K562 (cell line): Measurements from ENCODE around the gene NOA1. TPM values are rescaled to one million over a fixed set of nuclear protein-coding genes. Genes with fewer than 3 reads are reported as not detected.

Experiments
- CBX5 ChIP-seq: IDR thresholded peaks from 2 replicates; pipeline ENCODE4 v1.6.1; 2014; ENCODE audit warnings: low read depth, borderline replicate concordance
- MYC ChIP-seq, 2 experiments: fragments of 250-450 bp in 1 of 2; sonication (Bioruptor Pico) in 1 of 2; IDR thresholded peaks; 2 replicates each; pipeline versions ENCODE4 v1.5.1 to v1.6.1; 2012 to 2021; ENCODE audit warnings: low read depth in 2 of 2, borderline replicate concordance in 1 of 2, improper control_type of control experiment in 1 of 2, low read length in 1 of 2, mild to moderate bottlenecking in 1 of 2, moderate library complexity in 1 of 2
- NEUROD1 ChIP-seq: fragments of 150-350 bp; IDR thresholded peaks from 2 replicates; pipeline ENCODE4 v1.6.1; 2014; ENCODE audit warnings: borderline replicate concordance, low read length, low read depth; ENCODE audit not compliant: partially characterized antibody
- ZNF140 ChIP-seq: fragments of 250-450 bp; sonication (Bioruptor Pico); IDR thresholded peaks from 2 replicates; pipeline ENCODE4 v1.8.0; 2021; ENCODE audit warnings: moderate library complexity, mild to moderate bottlenecking, inconsistent platforms
- ZNF239 ChIP-seq: fragments of 250-450 bp; sonication (Bioruptor Pico); IDR thresholded peaks from 2 replicates; pipeline ENCODE4 v1.4.0; 2020; ENCODE audit warnings: mild to moderate bottlenecking
- polyA plus RNA-seq, 8 experiments: library from polyadenylated mRNA; depleted of rRNA in 4 of 8; stranded (reverse) in 5 of 8; unstranded in 3 of 8; fragments of >200 nt; fragmentation: Nextera tagmentation in 2 of 8; fragmentation: Illumina TruSeq in 1 of 8; extraction: Ambion mirVana in 2 of 8; extraction: Trizol in 1 of 8; gene quantifications; 2 replicates each; pipeline versions ENCODE4 v1.2.1 to v1.2.3, GENCODE V29; 2011 to 2014; ENCODE audit warnings: inconsistent platforms in 1 of 8, missing spikeins in 1 of 8
- total RNA-seq, 7 experiments: library from RNA; depleted of rRNA in 6 of 7; stranded (reverse); fragments of >200 nt in 6 of 7; fragmentation: Illumina TruSeq in 2 of 7; extraction: Trizol in 2 of 7; gene quantifications; 2 replicates each; pipeline versions ENCODE4 v1.2.1 to v1.2.3, GENCODE V29; 2011 to 2021; ENCODE audit warnings: low replicate concordance in 1 of 7
- TF ChIP-seq, protein P1 (sequence below): fragments of 450-650 bp; IDR thresholded peaks from 2 replicates; pipeline ENCODE4 v1.6.1; 2016; ENCODE audit warnings: mild to moderate bottlenecking, moderate library complexity
- TF ChIP-seq, protein P2 (sequence below): fragments of 450-650 bp; formaldehyde crosslinking; IDR thresholded peaks from 2 replicates; pipeline ENCODE4 v1.4.0; 2022; ENCODE audit warnings: missing genetic modification characterization
- TF ChIP-seq, protein P3 (sequence below): fragments of 450-650 bp; formaldehyde crosslinking; conservative IDR thresholded peaks from 2 replicates; pipeline ENCODE4 v1.4.0; 2022; ENCODE audit warnings: mild to moderate bottlenecking, missing genetic modification characterization

The NOA1 gene
- total and polyA plus RNA-seq, 9 of the 15 experiments (the other 6 are each of a cell fraction or from before 2014, with no cell fraction given) = 2.6 to 26.6 (median 16.7) TPM

DNA sequence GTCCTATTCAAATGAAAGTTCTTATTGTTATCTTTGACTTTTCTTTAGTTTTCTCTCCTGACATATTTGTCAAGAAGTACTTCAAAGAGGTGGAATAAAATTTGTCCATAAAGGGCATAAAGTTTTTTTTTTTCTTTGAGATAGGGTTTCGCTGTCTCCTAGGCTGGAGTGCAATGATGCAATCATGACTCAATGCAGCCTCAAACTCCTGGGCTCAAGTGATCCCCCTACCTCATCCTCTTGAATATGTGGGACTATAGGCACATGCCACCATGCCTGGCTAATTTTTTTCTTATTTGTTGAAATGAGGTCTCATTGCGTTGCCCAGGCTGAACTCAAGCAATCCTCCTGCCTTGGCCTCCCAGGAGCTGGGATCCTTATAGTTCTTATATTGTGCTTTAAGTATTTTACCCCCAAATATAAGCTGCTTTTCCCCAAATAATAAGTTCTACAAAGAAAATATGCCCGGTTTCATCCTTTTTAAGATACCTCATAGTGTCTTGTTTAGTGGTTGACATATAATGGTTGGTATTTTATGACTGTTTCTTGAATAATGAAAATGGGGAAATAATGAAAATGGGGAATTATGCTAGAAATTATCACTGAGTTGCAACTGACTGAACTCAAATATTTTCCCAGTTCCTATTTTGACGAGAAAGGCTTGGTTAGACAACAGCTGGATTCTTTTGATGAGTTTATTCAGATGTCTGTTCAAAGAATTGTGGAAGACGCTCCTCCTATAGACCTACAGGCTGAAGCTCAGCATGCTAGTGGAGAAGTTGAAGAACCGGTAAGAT is 12.9 kb upstream of the NOA1 start (continued):
- TF ChIP-seq, protein P1, sequence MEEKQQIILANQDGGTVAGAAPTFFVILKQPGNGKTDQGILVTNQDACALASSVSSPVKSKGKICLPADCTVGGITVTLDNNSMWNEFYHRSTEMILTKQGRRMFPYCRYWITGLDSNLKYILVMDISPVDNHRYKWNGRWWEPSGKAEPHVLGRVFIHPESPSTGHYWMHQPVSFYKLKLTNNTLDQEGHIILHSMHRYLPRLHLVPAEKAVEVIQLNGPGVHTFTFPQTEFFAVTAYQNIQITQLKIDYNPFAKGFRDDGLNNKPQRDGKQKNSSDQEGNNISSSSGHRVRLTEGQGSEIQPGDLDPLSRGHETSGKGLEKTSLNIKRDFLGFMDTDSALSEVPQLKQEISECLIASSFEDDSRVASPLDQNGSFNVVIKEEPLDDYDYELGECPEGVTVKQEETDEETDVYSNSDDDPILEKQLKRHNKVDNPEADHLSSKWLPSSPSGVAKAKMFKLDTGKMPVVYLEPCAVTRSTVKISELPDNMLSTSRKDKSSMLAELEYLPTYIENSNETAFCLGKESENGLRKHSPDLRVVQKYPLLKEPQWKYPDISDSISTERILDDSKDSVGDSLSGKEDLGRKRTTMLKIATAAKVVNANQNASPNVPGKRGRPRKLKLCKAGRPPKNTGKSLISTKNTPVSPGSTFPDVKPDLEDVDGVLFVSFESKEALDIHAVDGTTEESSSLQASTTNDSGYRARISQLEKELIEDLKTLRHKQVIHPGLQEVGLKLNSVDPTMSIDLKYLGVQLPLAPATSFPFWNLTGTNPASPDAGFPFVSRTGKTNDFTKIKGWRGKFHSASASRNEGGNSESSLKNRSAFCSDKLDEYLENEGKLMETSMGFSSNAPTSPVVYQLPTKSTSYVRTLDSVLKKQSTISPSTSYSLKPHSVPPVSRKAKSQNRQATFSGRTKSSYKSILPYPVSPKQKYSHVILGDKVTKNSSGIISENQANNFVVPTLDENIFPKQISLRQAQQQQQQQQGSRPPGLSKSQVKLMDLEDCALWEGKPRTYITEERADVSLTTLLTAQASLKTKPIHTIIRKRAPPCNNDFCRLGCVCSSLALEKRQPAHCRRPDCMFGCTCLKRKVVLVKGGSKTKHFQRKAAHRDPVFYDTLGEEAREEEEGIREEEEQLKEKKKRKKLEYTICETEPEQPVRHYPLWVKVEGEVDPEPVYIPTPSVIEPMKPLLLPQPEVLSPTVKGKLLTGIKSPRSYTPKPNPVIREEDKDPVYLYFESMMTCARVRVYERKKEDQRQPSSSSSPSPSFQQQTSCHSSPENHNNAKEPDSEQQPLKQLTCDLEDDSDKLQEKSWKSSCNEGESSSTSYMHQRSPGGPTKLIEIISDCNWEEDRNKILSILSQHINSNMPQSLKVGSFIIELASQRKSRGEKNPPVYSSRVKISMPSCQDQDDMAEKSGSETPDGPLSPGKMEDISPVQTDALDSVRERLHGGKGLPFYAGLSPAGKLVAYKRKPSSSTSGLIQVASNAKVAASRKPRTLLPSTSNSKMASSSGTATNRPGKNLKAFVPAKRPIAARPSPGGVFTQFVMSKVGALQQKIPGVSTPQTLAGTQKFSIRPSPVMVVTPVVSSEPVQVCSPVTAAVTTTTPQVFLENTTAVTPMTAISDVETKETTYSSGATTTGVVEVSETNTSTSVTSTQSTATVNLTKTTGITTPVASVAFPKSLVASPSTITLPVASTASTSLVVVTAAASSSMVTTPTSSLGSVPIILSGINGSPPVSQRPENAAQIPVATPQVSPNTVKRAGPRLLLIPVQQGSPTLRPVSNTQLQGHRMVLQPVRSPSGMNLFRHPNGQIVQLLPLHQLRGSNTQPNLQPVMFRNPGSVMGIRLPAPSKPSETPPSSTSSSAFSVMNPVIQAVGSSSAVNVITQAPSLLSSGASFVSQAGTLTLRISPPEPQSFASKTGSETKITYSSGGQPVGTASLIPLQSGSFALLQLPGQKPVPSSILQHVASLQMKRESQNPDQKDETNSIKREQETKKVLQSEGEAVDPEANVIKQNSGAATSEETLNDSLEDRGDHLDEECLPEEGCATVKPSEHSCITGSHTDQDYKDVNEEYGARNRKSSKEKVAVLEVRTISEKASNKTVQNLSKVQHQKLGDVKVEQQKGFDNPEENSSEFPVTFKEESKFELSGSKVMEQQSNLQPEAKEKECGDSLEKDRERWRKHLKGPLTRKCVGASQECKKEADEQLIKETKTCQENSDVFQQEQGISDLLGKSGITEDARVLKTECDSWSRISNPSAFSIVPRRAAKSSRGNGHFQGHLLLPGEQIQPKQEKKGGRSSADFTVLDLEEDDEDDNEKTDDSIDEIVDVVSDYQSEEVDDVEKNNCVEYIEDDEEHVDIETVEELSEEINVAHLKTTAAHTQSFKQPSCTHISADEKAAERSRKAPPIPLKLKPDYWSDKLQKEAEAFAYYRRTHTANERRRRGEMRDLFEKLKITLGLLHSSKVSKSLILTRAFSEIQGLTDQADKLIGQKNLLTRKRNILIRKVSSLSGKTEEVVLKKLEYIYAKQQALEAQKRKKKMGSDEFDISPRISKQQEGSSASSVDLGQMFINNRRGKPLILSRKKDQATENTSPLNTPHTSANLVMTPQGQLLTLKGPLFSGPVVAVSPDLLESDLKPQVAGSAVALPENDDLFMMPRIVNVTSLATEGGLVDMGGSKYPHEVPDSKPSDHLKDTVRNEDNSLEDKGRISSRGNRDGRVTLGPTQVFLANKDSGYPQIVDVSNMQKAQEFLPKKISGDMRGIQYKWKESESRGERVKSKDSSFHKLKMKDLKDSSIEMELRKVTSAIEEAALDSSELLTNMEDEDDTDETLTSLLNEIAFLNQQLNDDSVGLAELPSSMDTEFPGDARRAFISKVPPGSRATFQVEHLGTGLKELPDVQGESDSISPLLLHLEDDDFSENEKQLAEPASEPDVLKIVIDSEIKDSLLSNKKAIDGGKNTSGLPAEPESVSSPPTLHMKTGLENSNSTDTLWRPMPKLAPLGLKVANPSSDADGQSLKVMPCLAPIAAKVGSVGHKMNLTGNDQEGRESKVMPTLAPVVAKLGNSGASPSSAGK = peak; percentile 24; the same call in 1 of the 2 replicates
- no peak for TF ChIP-seq NEUROD1
- TF ChIP-seq, protein P2, sequence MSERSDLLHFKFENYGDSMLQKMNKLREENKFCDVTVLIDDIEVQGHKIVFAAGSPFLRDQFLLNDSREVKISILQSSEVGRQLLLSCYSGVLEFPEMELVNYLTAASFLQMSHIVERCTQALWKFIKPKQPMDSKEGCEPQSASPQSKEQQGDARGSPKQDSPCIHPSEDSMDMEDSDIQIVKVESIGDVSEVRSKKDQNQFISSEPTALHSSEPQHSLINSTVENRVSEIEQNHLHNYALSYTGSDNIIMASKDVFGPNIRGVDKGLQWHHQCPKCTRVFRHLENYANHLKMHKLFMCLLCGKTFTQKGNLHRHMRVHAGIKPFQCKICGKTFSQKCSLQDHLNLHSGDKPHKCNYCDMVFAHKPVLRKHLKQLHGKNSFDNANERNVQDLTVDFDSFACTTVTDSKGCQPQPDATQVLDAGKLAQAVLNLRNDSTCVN = no peak
- TF ChIP-seq, protein P3, sequence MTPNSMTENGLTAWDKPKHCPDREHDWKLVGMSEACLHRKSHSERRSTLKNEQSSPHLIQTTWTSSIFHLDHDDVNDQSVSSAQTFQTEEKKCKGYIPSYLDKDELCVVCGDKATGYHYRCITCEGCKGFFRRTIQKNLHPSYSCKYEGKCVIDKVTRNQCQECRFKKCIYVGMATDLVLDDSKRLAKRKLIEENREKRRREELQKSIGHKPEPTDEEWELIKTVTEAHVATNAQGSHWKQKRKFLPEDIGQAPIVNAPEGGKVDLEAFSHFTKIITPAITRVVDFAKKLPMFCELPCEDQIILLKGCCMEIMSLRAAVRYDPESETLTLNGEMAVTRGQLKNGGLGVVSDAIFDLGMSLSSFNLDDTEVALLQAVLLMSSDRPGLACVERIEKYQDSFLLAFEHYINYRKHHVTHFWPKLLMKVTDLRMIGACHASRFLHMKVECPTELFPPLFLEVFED (CRISPR knock-in tag) = no peak
- no peak for TF ChIP-seq ZNF239 (CRISPR knock-in tag)
- TF ChIP-seq MYC (IDR thresholded peaks at IDR 0.05; ENCODE audit: low read depth, low read length) = peak; percentile 50
- no peak for TF ChIP-seq MYC (CRISPR knock-in tag; IDR thresholded peaks at IDR 0.05; ENCODE audit: borderline replicate concordance, low read depth)
- TF ChIP-seq CBX5 = no peak
- TF ChIP-seq ZNF140 (CRISPR knock-in tag) = no peak
